ENCODE measurements around the gene OBP2B.
"Not testable (repeated sequence)": the region's sequence is repeated elsewhere in the genome, so short reads cannot be mapped to it uniquely, and the experiment has no call there.

The OBP2B gene

DNA sequence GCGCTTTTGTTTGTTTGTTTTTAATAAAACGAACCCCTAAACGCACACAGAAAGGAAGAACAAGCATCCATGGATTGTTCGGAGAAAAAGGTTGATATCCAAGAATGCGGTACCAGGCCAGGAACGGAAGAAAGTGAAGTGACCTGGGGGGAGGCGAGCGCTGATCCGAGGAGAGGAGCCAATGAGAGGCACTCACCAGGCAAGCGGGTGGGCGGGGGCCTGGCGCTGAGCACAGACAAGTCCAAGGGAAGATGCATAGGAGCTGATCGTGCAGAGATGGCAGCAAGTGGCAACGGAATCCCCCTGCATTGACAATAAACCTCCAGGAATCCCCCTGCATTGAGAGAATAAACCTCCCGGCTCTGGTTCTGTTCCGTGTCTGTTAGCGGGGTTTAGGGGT is 8.4 kb downstream of the OBP2B start:
- no peak for DNase-seq

DNA sequence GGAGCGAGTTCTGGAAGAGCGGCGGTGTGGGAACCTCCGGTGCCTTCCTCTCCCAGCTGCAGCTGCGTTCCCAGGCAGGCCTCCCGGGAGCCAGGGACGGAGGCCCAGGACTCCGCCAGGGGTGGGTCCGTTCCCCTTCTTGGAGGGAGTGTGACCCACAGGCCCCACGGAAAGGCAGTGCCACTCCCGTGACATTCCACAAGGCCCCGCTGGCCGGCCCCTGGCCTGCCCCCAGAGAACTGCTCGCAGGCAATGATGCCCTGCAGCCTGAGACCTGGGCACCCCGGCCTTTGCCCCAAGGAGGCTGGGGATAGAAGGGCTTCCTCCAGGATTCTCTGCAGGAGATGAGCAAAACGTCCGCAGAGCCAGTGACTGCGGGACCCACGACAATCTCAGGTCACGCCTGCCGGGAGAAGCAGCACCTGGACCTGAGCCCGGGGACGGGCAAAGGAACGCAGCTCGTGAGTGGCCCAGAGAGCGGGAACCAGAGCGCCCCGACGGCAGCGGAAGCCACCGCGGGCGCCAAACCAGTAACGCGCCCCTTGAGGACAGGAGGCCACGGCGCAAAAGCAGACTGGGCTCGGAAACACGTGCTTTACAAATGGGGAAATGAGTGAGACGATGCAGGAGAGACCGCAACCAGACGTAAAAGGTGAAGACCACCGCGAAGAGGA is 9.3 kb downstream of the OBP2B start:
- DNase-seq: no peak

DNA sequence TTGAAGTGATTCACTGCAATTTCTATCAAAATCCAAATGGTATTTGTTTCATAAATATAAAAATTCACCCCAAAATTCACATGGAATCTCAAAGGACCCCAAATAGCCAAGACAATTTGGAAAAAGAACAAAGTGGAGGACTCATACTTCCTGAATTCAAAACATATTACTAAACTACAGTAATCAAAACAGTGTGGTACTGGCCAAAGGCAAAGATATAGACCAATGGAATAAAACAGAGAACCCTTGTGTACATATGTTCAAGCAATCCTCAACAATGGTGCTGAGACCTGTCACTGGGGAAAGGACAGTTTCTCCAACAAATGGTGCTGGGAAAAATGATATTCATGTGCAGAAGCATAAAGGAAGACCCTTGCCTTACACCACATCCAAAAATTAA is 14.0 kb downstream of the OBP2B start:
- DNase-seq: no peak

DNA sequence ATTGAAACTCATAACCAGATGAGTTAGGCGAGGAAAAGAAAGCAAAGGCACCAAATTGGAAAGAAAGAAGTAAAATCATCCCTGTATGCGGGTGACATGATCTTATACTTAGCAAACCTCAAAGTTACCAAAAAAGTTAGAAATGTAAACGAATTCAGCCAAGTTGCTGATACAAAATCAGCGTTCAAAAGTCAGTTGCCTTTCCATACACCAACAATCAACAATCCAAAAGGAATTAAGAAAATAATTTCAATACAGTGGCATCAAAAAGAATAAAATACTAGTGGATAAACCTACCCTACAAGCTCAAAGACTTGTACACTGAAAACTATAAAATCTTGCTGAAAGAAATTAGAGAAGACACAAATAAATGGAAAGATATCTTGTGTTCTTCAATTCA is 14.5 kb downstream of the OBP2B start:
- DNase-seq: no peak

DNA sequence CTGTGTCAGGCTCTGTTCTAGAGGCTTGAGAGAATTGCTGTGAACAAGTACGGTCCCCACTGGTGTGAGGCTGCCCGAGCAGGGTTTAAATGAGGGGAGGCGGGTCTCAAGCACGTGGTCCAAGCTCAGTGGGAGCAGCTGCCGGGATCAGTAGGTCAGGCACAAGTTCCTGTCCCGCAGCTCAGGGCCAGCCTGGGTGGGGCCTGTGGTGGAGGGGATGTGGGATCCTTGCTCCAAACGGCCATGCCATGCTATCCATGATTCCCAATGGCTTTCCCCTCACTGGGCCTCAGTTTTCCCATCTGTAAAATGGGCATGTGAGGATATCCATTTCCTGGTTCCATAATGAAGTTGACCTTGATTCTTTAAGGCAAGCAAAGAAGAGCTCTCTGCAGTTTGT is 17.1 kb downstream of the OBP2B start:
- DNase-seq: no peak

DNA sequence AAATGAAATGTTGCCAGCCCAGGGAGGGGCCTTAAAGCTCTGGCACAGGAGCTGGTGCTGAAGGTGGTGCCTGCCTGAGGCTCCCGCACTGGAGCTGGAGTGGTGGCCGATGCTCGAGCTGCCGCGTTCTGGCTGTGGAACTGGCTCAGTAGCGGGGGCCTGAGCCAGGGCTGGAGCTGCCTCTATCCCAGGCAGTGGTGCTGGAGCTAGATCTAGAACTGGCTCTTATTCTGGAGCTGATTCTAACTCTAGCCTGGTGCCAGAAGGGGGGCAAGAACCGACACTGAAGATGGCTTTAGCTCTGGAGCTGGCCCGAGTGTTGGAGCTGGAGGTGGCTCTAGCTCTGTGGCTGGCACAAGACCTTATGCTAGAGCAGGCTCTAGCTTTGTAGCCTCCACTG is 19.2 kb downstream of the OBP2B start:
- no peak for DNase-seq

DNA sequence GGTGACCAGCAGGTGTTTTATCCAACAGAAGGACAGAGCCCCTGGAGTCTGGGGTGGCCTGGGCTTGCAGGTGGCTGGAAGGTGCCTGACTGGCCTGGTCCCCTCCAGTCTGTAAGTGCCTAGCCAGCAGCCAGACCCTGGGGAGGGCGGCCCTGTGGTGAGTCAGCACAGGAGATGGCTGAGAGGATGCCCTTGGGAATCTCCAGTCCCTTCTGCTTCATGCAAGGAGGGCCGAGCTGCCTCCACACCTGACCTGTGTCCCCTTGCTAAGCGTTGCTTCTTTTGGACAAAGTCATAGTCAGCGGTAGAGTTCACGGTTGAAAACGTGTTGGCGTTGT is 20.2 kb downstream of the OBP2B start:
- DNase-seq: no peak

DNA sequence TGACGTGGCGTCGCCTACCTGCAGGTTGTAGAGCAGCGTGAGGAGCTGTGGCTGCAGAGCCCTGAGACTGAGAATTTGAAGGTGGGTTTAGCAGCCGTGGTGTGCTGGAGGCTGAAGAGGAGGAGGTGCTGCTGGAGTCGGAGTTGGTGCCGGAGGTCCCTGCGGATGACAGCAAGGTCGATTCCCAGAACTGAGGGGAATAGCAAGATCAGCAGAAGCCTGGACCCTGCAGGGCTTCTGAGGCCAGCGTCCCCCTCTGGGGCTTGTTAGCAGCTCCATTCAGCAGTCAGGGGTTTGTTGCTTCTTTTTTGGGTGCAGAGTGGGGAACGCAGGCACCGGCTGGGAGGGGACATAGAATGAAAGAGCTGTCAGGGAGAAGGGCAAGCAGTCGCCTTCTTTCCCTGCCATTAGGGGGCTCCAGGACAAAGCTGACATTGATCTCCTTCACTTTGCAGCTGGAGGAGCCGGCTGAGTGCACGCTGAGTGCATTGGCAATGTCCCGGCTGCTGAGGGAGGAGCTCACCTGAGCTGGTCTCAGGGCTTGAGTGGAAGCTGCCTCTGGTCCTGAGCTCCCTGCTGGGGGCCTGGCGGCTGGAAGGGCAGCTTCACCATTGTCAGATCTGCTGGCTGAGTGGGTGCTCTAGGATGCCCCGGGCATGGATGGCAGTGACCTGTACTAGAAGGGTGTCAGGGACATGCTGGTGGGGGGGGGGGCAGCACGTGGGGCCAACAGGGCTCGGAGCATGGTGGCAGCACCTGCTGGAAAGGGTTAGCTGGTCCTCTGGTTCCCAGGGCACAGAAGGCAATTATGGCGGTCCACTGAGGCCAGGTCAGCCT is 20.8 kb downstream of the OBP2B start:
- DNase-seq: no peak

DNA sequence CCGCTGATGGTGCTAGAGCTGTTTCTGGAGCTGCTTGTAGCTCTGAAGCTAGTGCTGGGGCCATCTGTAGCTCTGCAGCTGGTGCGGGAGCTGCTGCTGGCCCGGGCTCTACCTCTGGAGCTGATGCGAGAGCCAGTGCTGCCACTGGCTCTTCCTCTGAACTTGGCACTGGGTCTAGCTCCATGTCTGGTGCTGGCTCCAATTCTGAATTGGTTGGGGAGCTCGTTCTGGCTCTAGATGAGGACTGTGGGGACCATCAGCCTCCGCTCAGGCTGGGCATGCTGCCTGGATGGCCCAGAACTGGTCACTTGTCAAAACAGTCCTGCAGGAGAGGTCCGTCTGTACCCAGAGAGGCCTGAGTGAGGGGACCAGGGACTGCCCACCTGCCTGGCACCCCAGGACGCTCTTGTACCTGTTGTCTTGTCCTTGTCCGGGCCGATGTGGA is 21.5 kb downstream of the OBP2B start:
- DNase-seq: no peak

DNA sequence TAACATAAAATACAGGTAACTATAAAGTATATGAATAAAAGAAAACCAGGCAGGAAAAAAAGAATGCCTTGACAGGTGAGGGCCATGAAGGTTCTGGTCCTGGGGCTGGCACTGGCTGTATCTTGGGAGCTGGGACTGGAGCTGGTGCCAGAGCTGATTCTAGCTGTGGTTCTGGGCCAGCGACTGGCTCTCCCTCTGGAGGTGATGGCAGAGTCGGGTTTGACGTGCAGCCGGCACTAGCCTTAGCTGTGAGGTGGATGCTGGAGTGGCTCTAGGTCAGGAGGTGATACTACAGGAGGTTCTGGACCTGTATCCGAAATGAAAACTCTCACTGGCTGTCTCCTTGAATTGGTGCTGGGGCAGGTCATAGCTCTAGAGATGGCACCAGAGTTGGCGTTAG is 22.3 kb downstream of the OBP2B start:
- no peak for DNase-seq

DNA sequence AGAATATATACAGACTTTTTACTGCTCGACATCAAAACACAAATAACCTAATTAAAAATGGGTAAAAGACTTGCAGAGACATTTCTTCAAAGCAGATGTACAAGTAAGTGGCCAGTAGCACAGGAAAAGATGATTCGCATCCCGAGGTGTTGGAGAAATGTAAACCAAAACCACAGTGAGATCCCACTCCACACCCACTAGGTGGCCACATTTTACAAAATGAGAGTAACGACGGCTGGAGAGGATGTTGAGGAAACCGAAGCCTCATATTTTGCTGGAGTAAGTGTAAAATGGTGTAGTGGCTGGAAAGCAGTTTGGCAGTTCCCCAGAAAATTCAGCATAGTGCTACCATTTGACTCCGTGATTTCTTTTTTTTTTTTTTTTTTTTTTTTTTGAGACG is 24.1 kb downstream of the OBP2B start:
- DNase-seq: no peak

DNA sequence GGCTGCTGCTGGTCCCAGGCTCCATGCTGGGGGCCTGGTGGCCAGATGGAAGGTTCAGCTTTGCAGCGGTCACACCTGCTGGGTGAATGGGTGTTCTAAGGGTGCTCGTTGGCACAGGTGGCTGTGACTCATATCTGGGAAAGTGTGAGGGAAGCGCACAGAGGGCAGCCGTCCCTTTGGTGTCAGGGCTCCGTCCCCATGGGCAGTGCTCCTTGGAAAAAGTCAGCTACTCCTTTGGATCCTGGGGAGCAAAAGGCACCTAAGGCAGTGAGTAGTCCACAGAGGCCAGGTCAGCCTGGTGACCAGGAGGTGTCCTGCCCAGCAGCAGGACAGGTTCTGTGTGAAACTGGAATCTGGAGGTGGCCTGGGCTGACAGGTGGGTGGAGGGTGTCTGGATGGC is 26.9 kb downstream of the OBP2B start:
- no peak for DNase-seq

DNA sequence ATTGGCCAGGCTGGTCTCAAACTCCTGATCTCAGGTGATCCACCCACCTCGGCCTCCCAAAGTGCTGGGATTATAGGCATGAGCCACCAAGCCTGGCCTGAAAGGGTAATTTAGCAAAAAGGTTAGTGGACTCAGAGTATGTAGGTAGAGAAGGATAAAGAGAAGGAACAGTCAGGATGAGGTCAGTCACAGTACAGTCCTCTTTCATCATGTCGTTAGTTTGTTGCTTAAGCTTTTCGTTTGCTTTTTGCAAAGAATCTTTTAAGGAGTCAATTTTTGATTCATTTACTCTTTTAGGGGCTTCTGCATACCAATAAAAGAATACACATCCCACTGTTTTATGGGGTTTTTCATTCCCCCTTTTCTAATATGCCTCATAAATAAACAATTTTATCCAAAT is 27.5 kb downstream of the OBP2B start:
- no peak for DNase-seq

DNA sequence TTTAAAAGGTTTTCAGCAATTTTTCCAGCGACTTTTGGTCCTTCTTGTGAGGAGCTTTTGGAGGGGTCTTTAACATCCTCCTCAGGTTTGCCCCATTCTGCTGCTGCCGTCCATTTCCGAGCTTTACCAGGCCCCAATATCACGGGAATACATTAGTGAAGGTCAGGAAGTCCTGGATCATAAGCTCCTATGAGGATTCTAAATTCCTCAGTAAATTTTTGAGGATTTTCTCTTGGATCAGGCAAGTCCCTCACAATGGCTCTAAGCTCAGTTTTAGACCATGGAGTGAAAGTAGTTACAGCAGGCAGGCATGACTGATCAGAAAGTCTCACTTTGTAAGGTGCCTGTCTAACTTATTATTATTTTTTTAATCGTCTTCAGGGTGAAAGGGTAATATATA is 28.1 kb downstream of the OBP2B start:
- no peak for DNase-seq

DNA sequence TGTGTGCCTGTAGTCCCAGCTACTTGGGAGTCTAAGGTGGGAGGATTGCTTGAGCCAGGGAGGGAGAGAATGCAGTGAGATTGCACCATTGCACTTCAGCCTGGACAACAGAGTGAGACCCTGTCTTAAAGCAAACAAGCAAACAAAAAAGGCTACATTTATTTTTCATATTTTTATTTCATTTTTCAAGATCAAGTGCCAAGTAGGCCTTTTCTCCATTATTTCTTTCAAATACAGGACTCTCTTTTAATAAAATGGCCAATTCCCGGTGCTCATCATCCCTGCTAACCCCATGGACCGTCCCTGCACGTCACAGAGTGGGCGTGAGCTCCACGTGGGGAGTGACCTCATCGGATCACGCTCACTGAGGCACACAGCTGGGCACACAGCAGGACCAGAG is 36.0 kb downstream of the OBP2B start:
- DNase-seq: no peak

DNA sequence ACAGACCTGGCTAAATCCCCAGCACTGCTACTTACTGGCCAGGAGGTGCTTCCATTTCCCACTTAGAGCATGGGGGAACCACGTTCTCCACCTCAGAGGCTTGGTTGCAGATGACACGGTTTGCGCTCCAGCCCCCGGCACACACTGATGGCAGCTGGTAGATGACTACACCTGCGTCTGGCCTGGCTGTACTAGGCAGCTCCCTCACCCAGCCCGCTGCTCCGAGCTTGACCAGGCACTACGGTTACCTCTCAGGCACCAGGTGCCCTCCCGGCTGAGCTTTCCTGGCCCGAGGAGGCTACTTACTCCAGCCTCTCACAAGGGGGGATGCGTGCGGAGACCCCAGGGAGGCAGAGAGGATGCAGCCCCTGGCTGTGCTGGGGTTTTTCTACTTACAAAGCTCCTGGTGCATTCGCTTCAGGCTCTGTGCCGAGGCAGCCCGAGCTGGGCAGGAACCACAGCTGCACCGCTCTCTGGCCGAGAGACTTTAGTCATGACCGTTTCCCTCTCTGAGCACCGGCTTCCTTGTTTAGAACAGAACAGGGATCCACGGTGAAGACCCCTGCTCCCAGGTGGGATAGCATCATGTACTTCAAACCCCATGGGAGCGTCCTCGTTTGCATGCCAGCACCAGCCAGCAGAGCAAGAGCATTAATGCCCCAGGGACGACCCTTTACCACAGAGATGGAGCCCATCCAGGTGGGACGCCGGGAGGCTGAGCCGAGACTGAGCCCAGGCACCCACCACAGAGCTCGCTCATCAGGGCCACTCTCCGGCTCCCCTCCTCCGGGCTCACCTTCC is 37.7 kb downstream of the OBP2B start:
- DNase-seq: no peak

DNA sequence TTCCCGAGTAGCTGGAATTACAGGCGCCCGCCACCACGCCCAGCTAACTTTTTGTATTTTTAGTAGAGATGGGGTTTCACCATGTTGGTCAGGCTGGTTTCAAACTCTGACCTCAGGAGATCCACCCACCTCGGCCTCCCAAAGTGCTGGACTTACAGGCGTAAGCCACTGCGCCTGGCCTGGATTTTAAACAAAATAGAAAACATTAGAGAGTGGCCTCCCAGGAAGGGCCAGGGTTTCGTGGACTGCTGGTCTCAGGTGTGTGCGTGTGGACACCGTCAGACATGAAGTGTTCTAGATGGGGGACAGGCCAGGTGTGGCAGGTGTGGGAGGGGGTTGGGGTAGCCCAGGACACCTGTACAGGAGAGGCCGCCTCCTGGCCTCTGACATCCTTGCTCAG is 38.3 kb downstream of the OBP2B start:
- no peak for DNase-seq

DNA sequence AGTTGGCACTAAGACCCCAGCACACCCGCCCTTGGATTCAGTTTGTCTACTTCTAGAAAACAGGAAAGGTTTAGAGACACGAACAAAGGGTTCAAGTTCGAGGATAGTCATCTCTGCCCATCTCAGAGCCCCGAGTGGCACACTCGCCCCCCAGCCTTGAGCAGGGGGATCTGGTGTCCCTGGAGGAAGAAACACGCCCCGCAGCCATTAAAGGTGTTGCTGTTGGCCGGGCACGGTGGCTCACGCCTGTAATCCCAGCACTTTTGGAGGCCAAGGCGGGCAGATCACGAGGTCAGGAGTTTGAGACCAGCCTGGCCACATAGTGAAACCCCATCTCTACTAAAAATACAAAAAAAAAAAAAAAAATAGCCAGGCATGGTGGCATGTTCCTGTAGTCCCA is 39.4 kb downstream of the OBP2B start:
- not testable (repeated sequence) for DNase-seq

DNA sequence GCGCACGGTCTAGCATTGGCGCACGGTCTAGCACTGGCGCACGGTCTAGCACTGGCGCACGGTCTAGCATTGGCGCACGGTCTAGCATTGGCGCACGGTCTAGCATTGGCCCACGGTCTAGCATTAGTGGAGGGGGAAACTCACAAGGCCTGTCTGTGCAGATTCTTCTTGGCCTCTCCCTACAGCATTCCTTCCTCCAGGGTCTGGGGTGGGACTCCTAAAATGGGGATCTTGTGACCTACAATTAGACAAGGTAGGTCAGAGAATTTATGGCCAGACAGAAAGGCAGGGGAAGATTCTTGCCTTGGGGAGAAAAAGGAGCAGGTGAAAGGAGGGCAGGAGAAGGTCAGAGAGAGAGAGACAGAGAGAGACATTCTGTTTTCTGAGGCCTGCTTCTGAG is 39.9 kb downstream of the OBP2B start:
- DNase-seq: no peak

DNA sequence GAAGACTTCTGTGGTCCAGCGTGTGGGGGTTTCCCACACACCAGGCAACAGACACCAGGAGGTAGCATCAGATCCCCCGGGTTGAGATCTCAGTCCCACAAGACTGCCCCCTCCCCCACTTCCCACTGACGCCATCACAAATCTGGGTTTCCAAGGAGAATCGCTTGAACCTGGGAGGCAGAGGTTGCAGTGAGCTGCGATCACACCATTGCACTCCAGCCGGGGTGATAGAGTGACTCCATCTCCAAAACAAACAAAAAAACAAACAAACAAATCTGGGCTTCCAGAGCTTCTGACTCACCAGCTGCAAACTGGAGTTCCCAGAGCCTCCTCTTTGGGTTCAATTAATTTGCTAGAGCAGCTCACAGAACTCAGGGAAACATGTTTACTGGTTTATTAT is 40.6 kb downstream of the OBP2B start:
- no peak for DNase-seq

DNA sequence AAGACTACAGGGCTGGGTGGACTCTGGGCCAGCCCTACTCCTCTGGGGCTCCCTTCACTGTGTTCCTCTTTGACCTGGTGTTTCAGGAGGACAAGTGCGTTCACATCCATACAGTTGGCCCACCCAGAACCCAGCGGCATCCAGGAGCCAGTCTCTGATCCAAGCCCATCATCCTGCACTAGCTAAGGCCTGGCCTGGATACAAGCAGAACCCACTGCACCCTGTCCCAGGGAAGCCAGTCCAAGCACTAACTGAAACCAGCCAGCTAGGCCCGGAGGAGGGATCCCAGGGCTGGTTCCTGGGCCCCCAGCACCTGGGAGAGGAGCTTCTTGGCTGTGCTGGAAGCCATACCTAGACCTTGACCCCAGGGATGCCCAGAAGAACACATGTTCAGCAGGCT is 41.3 kb downstream of the OBP2B start:
- DNase-seq: no peak

DNA sequence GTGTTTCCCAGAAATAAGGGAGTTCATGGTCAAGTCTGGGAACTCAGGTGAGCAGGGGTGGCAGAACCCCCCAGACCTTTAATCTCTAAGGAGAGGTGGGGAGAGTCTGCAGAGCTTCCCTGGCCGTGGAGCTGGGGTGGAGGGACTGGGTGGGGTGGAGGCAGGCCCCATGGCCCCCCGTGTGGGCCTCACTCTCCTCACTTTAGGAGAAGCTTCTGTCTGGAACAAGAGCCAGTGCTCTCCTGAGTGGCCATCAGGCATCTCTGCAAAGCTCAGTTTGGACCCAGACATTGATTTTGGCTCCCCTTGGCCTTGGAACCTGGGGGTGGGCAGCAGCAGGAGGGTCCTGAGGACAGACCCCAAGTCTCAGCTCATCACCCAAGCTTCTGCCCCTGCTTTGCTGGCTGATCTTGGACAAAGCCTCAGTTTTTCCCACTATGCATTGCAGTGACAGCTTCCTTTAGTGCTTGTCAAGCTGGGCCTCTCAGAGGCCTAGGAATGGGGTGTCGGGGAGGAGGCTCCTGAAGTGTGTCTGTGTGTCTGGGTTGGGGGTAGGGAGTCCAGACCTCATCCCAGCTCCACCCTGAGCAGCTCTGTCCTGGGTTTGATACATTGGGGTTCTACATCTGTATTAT is 41.8 kb downstream of the OBP2B start:
- DNase-seq: no peak

DNA sequence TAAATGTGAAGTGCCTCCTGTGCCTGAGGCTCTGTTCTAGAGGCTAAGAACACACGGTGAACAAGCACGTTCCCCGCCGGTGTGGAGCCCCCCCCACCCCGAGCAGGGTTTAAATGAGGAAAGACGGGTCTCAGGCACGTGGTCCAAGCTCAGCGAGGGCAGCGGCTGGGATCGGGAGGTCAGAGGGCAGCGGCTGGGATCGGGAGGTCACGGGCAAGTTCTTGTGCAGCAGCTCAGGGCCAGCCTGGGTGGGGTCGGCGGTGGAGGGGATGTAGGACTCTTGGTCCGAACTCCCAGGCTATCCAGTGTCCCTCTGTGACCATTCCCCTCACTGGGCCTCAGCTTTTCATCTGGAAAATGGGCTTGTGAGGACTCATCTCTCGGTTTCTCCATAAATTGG is 42.7 kb downstream of the OBP2B start:
- no peak for DNase-seq

DNA sequence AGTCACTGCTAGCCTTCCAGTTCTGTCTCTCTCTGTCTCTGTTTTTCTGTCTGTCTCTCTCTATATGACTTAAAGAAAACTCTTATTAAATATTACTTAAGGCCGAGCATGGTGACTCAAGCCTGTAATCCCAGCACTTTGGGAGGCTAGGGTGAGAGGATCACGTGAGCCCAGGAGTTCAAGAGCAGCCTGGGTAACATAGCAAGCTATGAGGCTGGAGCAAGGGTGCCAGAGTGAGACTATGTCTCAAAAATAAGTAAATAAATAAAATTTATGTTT is 43.7 kb downstream of the OBP2B start:
- DNase-seq: no peak

All from activated T-cell treated with anti-CD3 and anti-CD28 coated beads for 4 hours (primary cell).